ENCODE results near the gene CAMTA1.
A peak's percentile ranks its signal among the peaks of the same experiment; 100 is the strongest.

Gene CAMTA1

DNA sequence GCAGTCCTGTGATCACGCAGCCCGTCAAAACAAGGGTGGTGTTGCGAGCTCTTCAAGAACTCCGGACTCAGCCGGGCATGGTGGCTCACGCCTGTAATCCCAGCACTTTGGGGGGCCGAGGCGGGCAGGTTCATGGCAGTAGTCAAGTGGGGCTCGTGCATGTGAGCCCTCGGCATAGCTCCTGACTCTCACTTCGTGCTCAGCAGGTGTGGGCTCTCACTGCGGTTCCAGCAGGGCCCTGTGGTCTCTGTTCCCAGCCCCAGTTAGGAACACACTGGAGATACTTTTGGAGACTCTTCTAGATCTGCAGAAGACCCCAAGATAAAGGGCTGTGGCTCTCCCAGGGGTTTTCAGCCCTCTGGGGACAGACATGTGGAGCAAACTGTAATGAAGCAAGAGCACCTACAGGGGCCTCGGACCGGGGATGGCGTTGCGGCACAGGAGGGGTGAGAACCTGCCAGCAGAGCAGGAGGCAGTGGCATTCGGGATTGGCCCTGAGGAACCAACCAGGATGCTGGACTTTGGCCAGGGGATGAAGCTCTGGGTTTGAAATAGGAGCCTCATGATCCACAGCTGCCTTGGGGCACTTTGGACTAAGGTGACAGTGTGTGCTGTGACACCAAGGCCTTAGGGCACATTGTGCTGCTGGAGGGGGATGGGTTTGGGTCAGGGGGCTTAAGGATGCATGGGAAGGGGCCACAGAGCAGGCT, 443.2 kb downstream of the CAMTA1 start:
- DNase-seq, result no peak
- in situ Hi-C loops (cut with HindIII; ENCODE audit: low pct_ligation_motif_present, low pct_unique_long_range_greater_than_20kb, low sequenced_read_pairs), result no loop called here

DNA sequence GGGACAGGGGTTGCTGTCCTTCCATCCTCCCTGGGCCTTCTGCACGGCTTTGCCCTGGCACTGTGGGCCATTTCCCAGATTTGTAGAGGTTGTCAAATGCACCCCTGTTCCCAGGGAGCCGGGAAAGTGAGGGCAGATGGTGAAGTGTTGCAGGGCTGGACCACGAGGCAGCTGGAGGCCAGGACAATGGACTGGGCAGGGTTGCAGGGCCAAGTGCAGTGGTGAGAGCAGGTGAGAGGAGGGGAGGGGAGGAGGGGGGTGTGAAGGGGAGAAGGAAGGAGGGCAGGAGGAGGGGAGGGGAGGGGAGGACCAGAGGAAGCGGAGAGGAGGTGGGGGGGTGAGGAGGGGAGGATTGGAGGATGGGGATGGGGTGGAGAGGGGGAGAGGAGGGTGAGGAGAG, 443.9 kb downstream of the CAMTA1 start:
- in situ Hi-C loops (cut with HindIII; ENCODE audit: low pct_ligation_motif_present, low pct_unique_long_range_greater_than_20kb, low sequenced_read_pairs), result no loop called here

DNA sequence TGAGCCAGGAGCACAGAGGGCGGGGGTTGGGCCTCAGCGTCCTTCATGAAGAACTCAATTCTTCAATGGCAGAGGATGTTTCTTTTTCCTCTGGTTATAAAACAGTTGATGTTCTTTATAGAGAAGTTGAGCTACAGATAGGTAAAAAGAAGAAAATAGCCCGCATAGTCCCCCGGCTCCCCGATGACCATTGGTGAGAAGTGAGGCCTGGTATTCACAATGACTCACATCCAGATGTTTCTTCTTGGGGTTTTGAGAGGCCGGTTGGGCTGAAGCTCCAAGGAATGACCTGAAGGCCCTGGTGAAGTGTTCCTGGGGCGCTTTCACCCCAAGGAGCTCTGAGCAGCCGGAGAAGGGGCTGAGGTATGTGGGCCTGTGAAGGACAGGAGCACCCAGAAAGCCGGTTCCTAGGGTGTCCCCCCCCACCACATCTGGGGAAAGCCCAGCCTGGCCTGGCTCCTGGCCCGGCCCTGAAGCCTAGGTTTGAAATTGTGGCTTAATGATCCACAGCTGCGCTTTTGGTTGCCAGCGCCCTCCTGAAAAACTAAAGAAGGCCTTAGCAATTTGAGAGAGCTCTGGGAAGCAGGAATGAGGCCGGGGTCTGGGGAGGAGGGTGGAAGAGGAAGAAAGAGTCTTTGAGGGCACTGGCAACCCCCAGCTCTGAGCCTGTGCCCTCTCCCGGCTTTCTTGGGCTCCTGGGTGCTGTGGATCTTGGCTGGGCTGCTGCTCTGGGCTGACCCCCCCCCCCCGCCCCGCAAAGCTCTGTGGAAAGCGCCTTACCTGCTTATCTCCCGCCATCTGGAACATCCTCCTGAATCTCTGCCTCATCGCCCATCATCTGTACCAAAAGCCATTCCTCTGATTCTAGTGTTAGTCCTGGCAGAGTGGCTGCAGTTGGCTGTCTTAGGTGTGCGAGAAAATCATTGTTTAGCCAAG, 444.7 kb downstream of the CAMTA1 start:
- in situ Hi-C loops (cut with HindIII; ENCODE audit: low pct_ligation_motif_present, low pct_unique_long_range_greater_than_20kb, low sequenced_read_pairs), result no loop called here
- DNase-seq, result no peak

More for the DNA sequence above, 443.9 kb downstream of the CAMTA1 start:
- DNase-seq, result no peak

DNA sequence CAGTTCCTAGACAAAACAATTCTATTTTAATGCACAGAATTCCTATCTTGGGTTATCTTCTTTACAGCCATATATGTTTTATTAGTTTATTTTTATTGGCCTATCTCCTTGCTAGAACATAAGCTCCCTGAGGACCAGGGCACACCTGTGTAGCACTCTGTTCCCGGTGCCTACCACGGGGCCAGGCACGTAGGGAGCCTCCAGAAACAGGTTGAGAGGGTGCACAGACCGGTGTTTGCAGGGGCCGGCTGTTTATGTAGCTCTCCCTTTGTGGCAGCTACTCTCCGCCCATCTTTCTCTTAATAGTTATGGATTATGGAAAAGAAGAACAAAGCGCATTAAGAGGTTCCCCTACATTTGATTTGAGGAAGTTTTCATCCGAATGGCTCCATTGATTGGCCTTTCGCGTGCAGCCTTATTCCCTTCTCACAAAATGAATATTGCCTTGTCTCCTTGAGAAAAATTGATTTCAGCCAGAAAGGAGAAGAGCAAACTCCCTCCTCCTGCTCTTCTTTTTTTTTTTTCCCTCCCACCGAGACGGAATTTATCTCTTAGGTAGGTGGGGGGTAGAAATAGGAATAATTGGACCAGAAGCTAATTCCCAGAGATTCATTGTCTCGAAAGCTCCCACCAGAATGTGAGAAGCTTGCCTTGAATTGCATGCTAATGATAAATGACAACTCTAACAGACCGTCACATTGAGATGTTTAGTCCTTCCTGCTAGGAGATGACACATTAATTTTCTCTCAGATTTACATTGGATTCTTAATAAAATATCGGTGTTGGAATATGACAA, 447.4 kb downstream of the CAMTA1 start:
- in situ Hi-C loops (cut with HindIII; ENCODE audit: low pct_ligation_motif_present, low pct_unique_long_range_greater_than_20kb, low sequenced_read_pairs), result no loop called here
- no peak for DNase-seq

DNA sequence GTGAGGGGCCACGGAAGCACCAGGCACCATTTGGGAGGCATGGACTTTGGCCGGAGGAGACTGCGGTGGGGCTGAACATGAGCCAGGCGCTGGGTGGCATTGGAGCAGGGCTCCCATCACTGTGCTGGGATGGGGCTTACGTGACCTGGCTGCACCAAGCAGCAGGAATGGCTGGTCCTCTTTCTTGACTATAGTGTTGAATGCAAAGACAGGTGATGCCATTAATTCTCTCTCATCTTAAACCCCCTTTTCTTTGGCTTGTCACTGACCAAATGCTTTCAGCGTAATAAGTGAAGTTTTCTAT, 447.9 kb downstream of the CAMTA1 start:
- in situ Hi-C loops (cut with HindIII; ENCODE audit: low pct_ligation_motif_present, low pct_unique_long_range_greater_than_20kb, low sequenced_read_pairs), result no loop called here
- no peak for DNase-seq

DNA sequence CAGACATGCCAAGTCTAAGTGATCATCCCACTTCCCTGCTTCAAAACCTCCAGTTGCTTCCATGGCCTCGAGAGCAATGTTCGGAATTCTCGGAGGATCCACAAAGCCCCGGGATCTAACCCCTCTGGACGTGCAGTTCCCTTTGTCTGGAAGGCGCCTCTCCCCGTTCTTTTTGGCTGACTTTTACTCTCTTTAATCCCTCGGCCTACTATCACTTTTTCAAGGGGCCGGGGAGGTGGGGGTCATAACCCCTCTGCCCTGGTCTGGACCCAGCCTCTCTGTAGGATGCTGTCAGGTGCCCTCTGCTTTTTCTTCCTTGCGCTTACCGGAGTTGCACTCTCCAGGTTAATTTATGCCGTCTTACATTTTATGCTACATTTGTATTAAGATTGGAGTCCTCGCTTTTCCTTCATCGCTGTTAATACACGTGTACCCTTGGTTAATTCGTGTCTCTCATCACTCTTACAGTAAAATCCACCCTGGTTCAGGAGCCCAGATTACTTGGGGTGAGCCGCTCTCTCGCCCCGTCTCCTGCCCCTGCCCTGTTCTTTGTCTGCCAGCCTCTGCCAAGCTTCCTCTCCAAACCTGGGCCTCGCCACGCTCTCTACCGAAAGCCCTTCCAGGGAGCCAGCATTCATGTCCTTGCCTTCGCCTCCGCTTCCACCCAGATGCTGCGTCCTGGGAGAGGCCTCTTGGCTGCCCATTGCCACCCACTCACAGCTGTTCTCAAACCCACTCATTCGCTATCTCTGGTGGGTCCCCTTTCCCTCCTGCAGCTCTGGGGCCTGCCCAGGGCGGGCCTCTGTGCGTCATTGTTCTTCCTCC, 448.6 kb downstream of the CAMTA1 start:
- DNase-seq, result no peak
- in situ Hi-C loops (cut with HindIII; ENCODE audit: low pct_ligation_motif_present, low pct_unique_long_range_greater_than_20kb, low sequenced_read_pairs), result no loop called here

DNA sequence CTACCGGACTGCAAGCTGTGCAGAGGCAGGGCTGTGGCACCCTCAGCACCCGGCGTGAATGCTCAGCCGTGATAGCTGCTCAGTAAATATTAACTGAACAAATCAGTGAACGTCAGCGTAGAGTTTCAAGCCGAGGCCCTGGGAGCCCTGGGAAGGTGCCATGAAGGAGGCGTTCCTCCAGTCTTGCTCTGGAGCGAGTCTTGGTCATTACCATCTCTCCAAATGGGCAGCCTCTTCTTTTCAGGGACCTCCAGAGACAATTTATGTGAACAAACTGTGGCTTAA, 449.2 kb downstream of the CAMTA1 start:
- in situ Hi-C loops (cut with HindIII; ENCODE audit: low pct_ligation_motif_present, low pct_unique_long_range_greater_than_20kb, low sequenced_read_pairs), result no loop called here
- no peak for DNase-seq

DNA sequence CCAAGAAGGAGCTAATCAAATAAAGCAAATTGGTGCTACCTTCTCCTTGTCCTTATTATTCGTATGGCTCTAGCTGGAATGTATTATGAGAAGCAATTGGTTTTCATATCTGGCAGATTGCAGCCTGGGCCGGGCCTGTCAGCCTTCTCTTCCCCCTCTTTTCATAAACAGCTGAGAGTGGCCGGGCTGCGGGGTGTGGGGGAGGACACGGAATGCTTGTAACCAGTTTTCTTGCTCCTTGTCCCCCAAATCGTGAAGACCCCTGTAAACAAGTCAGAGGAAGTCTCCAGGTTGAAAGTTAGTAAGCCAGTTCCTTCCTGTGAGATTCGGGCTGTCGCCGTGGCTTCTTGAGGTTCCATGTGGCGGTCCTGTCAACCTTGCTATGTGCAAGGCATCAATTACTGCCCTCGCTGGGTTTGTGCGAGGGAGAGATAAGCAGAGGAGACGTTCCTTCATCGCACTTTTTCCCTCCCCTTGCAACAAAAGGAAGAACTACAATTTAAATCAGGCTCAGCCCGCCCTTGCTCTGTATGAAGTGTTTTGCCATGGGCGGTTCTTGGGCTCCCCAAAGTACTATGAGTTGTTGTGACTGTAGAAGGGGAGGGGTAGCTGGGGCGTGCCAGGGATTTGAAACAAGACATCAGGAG, 450.7 kb downstream of the CAMTA1 start:
- in situ Hi-C loops (cut with HindIII; ENCODE audit: low pct_ligation_motif_present, low pct_unique_long_range_greater_than_20kb, low sequenced_read_pairs), result no loop called here

DNA sequence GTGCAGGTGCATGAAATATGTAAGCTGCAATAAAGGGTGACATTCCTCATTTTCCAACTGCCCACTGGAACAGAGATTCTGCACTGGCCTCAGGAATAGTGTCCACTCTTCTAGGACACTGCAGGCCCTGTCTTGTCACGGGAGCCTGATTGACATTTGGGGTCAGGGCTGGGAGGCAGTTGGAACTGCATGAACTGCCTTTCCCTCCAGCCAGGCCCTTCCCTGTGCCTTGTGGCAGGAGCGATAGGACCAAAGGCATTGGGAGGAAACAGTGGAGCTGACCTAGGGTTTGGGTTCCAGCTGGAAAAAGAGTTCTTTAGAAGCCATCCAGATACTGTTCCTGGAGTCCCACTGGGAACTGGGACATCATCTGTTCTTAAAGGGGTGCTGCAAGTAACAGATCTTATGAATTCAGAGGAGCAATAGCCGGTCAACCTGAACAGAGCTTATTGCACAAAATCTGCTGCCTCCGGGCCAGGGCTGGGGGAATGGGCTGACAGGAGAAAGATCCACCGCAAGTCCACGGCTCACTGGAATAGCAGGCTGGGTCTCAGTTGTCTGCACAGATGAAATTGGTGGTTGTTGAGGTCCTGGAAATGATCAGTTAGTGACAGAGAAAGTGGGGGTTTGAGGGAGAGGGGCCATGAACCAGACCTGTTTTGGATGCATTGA, 451.7 kb downstream of the CAMTA1 start:
- no peak for DNase-seq
- in situ Hi-C loops (cut with HindIII; ENCODE audit: low pct_ligation_motif_present, low pct_unique_long_range_greater_than_20kb, low sequenced_read_pairs), result no loop called here

More for the DNA sequence above, 450.7 kb downstream of the CAMTA1 start:
- DNase-seq, result no peak

DNA sequence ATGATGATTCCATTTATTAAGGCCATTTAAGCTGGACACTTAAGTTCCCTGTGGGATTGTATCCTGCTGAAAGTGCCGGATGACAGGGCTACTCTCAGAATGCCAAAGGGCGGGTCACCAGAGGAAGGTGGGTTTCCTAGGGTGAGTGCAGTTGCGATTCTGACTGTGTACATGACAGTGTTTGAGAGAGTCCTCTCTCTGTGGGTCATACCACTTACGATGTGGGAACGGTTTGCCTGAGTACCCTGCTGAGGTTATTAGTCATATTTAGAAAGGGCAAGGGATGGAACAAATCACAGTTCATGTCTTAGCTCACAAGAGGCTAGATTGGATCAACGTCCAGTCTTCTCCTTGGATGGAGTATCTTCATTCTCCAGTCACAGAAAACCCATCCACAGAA, 461.9 kb downstream of the CAMTA1 start:
- no peak for DNase-seq
- in situ Hi-C loops (cut with HindIII; ENCODE audit: low pct_ligation_motif_present, low pct_unique_long_range_greater_than_20kb, low sequenced_read_pairs), result no loop called here

DNA sequence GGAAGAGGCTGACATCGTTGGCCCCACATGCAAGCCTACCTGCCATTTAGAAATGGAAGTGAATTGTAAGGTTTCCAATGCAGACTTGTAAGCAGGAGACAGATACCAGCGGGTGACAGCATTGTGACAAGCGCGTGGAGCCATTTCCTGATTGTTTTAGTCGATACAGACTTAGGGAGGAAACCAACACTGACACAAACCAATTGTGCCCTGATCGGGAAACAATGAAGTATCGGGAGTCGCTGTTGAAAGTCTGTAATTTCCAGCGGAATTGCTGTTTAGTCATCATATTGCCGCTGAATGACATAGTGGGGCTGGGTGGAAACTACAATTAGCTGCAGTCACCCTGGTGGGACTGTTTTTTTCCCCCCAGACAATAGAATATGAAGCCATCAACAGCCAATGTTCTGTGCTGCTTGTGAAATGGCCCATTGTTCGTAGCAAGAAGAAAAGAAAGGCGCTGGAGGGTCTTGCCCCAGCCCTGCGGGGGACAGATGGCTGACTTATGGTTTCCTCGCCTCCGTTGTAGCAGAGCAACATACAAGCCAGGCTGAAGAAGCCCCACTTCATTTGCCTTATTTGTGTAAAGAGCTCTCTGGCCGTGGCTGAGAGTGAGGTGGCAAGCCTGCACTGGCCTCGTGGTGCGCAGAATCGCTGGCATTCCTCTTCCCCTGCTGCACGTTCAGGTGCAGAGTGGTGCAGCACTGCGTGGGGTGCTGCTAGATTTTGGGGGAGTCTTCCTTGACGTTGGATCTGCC, 462.7 kb downstream of the CAMTA1 start:
- in situ Hi-C loops (cut with HindIII; ENCODE audit: low pct_ligation_motif_present, low pct_unique_long_range_greater_than_20kb, low sequenced_read_pairs), result no loop called here
- no peak for DNase-seq

DNA sequence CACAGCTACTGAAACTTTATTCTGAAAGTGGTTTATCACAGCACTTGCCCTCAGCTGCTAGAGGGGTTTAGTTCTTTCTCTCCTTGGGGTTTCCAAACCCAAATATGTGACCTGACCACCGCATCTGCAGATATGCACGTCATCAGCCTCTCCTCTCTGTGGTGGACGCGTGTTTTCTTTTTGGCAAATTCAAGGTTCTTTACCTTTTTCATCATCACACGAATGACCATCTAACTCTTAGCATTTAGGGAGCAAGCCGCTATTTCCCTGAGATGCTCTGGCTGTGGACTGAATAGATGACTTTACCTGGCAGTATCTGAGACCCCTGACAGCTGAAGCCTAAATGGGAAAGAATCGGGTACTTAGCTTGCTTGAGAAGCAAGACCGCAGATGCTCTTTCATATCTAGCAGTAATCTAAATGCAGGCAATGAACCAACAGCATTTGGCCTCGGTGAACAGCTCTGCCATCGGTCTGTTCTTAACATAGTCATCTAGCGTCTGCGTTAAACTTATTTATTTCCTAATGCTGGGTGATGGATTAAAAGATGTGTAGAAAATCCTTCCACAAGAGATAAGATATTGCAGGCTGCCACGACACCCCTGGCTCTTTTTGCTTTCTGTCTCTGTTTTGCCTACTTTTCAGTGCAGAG, 463.4 kb downstream of the CAMTA1 start:
- in situ Hi-C loops (cut with HindIII; ENCODE audit: low pct_ligation_motif_present, low pct_unique_long_range_greater_than_20kb, low sequenced_read_pairs), result no loop called here
- DNase-seq, result no peak

DNA sequence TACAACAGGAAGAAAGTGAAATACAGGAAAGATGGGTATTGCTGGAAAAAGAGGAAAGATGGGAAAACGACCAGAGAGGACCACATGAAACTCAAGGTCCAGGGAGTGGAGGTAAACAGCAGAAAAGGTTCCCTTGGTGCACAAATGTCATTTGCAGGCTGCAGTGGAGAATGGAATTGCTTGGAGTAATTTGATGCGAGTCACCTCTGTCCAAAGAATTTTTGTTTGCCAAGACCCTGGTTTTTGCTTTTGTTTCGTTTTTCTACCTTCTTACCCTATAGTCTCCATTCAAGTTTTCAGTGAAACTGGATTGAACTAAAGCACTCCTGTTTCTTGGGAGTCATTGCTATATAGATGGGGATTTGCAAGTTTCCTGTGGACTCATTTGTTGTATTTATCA, 464.3 kb downstream of the CAMTA1 start:
- no peak for DNase-seq
- in situ Hi-C loops (cut with HindIII; ENCODE audit: low pct_ligation_motif_present, low pct_unique_long_range_greater_than_20kb, low sequenced_read_pairs), result no loop called here

DNA sequence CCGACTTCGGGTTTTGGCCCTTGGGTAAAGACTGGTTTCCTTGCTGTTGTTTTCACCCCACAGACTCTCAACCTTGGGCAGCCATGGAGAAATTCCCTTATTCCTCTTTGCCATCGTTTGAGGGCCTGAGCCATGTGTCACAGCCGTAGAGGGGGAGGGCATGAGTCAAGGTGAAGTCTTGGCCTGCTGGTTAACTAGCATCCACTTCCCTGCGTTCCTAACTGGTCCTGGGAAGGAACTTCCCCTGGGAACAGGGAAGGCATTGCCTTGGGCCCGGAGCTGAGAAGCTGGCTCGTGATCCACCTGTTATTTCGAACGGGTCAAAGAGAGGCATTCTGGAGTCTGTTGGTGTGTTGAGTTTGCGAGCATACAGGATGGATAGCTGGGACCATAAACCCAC, 464.9 kb downstream of the CAMTA1 start:
- in situ Hi-C loops (cut with HindIII; ENCODE audit: low pct_ligation_motif_present, low pct_unique_long_range_greater_than_20kb, low sequenced_read_pairs), result no loop called here

DNA sequence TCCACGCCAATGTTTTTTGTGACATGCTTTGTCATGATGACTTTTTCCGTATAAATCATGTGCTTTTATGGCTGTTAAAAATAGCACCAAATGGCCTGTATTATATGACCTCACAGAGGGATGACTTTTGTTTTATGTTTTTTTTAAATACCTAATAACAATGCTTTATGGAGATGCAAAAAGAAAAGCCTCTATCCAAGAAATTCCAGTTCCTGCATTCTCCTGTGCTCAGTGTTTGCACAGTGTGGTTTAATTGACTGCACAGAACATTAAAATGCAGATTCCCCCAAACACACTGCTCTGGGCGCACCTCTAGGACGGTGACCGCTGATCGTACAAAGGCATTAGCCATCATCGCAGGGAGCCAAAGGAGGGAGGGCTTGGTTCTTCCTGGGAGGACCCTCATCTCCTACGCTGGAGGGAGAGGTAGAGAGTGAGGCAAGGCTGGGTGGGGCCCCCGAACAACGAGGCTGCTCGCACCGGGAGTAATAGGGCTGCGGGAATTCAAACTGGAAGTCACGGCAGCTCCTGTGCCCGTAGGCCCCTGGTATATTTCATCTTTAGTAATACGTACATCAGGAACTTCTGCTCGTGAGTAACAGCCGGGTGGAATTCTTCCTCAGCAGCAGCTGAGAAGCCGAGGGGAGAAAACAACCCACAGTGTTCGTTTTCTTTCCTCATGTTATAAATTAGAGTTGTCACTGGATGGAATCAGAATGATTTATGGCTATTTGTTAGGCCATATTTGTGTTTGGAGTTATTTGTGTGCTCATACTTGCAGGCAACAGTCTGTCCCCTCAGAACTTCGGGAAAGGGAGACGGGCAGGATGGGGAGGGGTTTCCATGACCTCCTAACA, 465.6 kb downstream of the CAMTA1 start:
- in situ Hi-C loops (cut with HindIII; ENCODE audit: low pct_ligation_motif_present, low pct_unique_long_range_greater_than_20kb, low sequenced_read_pairs), result no loop called here
- DNase-seq, result no peak

More for the DNA sequence above, 464.9 kb downstream of the CAMTA1 start:
- peak; percentile 32 for DNase-seq

DNA sequence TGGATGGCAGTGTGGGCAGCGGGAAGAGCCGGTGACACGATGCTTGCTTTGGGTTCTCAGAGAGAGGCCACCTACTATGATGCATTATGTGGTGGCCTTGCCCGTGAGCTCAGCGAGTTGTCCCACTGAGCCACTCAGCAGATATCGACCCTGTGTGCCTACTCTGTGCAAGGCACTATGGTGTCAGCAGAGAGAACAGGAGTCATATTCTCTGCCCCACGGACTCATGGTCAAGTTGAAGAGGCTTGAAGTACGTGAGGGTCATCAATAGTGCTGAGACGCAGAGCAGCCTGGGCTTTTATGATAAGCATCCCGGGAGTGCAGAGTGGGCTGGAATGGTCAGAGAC, 466.2 kb downstream of the CAMTA1 start:
- in situ Hi-C loops (cut with HindIII; ENCODE audit: low pct_ligation_motif_present, low pct_unique_long_range_greater_than_20kb, low sequenced_read_pairs), result no loop called here
- no peak for DNase-seq
